GM12878 (cell line): ENCODE data around the gene CD101.

Source experiments
- ATF7 ChIP-seq: fragments of 450-650 bp; IDR thresholded peaks from 2 replicates; pipeline ENCODE4 v1.6.1; 2016; ENCODE audit warnings: low read depth, mild to moderate bottlenecking
- BRCA1 ChIP-seq: IDR thresholded peaks from 2 replicates; pipeline ENCODE4 v1.6.1; 2011; ENCODE audit warnings: low read depth, low read length, improper control_type of control experiment
- CTCF ChIP-seq, 3 experiments: IDR thresholded peaks in 2 of 3; conservative IDR thresholded peaks in 1 of 3; 2 replicates each; pipeline ENCODE4 v1.5.1; 2011; ENCODE audit warnings: low read depth in 3 of 3, low read length in 3 of 3, mild to moderate bottlenecking in 3 of 3, control low read depth in 2 of 3, moderate library complexity in 2 of 3, inconsistent platforms in 1 of 3, mixed read lengths in 1 of 3; ENCODE audit not compliant: control insufficient read depth in 2 of 3, insufficient read depth in 1 of 3; ENCODE audit errors: extremely low read depth in 1 of 3
- HDAC2 ChIP-seq: fragments of 200-600 bp; sonication (generic); IDR thresholded peaks from 2 replicates; pipeline ENCODE4 v1.6.1; 2017
- POLR2A ChIP-seq: IDR thresholded peaks from 2 replicates; pipeline ENCODE4 v1.6.1; 2011; ENCODE audit warnings: low read depth, mild to moderate bottlenecking, low read length
- POLR2AphosphoS5 ChIP-seq: IDR thresholded peaks from 2 replicates; pipeline ENCODE4 v1.6.1; 2011; ENCODE audit warnings: mild to moderate bottlenecking, low read length, inconsistent platforms
- RFX5 ChIP-seq: IDR thresholded peaks from 2 replicates; pipeline ENCODE4 v1.6.1; 2011; ENCODE audit warnings: low read depth, low read length, improper control_type of control experiment
- SMARCA5 ChIP-seq: fragments of 450-650 bp; IDR thresholded peaks from 2 replicates; pipeline ENCODE4 v1.6.1; 2017; ENCODE audit warnings: mild to moderate bottlenecking
- STAT3 ChIP-seq: IDR thresholded peaks from 2 replicates; pipeline ENCODE4 v1.6.1; 2011; ENCODE audit warnings: low read depth, low read length, improper control_type of control experiment
- TAF1 ChIP-seq: IDR thresholded peaks from 2 replicates; pipeline ENCODE4 v1.6.1; 2011; ENCODE audit warnings: mild to moderate bottlenecking, low read depth, low read length, borderline replicate concordance
- USF1 ChIP-seq: IDR thresholded peaks from 2 replicates; pipeline ENCODE4 v1.6.1; 2011; ENCODE audit warnings: borderline replicate concordance, low read depth, mild to moderate bottlenecking, moderate library complexity, mixed read lengths, low read length; ENCODE audit not compliant: insufficient read depth; ENCODE audit errors: extremely low read length
- ZNF217 ChIP-seq: fragments of 450-650 bp; IDR thresholded peaks from 2 replicates; pipeline ENCODE4 v1.6.1; 2017; ENCODE audit warnings: antibody characterized with exemption, mild to moderate bottlenecking

GRCh38 chr1:117015724-117016123 lies 14.2 kb downstream of the CD101 start:
- no peak for TF ChIP-seq USF1
- TF ChIP-seq BRCA1 = no peak
- TF ChIP-seq TAF1 = no peak
- no peak for TF ChIP-seq POLR2A
- no peak for TF ChIP-seq ZNF217
- no peak for TF ChIP-seq SMARCA5
- TF ChIP-seq CTCF (IDR thresholded peaks at IDR 0.05 in 2 of 3, conservative IDR thresholded peaks at IDR 0.05 in 1 of 3; ENCODE audit: control insufficient read depth in 2 of 3, extremely low read depth in 1 of 3, insufficient read depth in 1 of 3, low read depth in 3 of 3, low read length in 3 of 3) = no peak
- no peak for TF ChIP-seq ATF7
- TF ChIP-seq HDAC2 = no peak
- TF ChIP-seq STAT3 = no peak
- no peak for TF ChIP-seq RFX5
- no peak for TF ChIP-seq POLR2AphosphoS5
